Left ventricle myocardium inferior (tissue), 1 donor: ENCODE measurements around the gene CCDC88B. TPM values are rescaled to one million over a fixed set of nuclear protein-coding genes. Genes with fewer than 3 reads are reported as not detected.
"Not testable (repeated sequence)": the region's sequence is repeated elsewhere in the genome, so short reads cannot be mapped to it uniquely, and the experiment has no call there.

Experiments used
- DNase-seq: peaks from one replicate; pipeline ENCODE4 v3.0.0-alpha.2; 2020
- H3K27ac ChIP-seq: fragments of 200-600 bp; replicated peaks from 2 replicates; pipeline ENCODE4 v1.8.0; 2021
- H3K27me3 ChIP-seq: fragments of 200-600 bp; 2 replicates; pipeline ENCODE4 v1.8.0; 2021; ENCODE audit warnings: low read depth
- H3K36me3 ChIP-seq: fragments of 200-600 bp; 2 replicates; pipeline ENCODE4 v1.8.0; 2021
- H3K4me1 ChIP-seq: fragments of 200-600 bp; 2 replicates; pipeline ENCODE4 v1.8.0; 2021
- H3K4me3 ChIP-seq: fragments of 200-600 bp; 2 replicates; pipeline ENCODE4 v1.8.0; 2021; ENCODE audit warnings: mild to moderate bottlenecking, moderate library complexity
- H3K9me3 ChIP-seq: fragments of 200-600 bp; replicated peaks from 2 replicates; pipeline ENCODE4 v1.8.0; 2021
- intact Hi-C: fragments of 100-400 bp; cut with micrococcal nuclease; formaldehyde crosslinking; loops from one replicate; pipeline ENCODE4 v1.11.0; 2022
- total RNA-seq: library from RNA; stranded (reverse); fragmentation: NEBNext Ultra II Directional; extraction: Animal tissue kit (Norgen Biotek cat#: 25700); gene quantifications from one replicate; pipeline ENCODE4 v1.2.1, GENCODE V29; 2021
- TF ChIP-seq, protein P1 (sequence below): fragments of 200-600 bp; IDR thresholded peaks from 2 replicates; pipeline ENCODE4 v1.8.0; 2021; ENCODE audit warnings: antibody characterized with exemption, mild to moderate bottlenecking, borderline replicate concordance
- donor health status: DM: no; HTN: yes; CAD: no; lungs with severe emphysema.

Gene CCDC88B
- total RNA-seq, 1 donor from 2014 or later = 7.5 TPM

- intact Hi-C loops = no loop called here
- TF ChIP-seq, protein P1, sequence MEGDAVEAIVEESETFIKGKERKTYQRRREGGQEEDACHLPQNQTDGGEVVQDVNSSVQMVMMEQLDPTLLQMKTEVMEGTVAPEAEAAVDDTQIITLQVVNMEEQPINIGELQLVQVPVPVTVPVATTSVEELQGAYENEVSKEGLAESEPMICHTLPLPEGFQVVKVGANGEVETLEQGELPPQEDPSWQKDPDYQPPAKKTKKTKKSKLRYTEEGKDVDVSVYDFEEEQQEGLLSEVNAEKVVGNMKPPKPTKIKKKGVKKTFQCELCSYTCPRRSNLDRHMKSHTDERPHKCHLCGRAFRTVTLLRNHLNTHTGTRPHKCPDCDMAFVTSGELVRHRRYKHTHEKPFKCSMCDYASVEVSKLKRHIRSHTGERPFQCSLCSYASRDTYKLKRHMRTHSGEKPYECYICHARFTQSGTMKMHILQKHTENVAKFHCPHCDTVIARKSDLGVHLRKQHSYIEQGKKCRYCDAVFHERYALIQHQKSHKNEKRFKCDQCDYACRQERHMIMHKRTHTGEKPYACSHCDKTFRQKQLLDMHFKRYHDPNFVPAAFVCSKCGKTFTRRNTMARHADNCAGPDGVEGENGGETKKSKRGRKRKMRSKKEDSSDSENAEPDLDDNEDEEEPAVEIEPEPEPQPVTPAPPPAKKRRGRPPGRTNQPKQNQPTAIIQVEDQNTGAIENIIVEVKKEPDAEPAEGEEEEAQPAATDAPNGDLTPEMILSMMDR = no peak
- no peak for DNase-seq
- Histone ChIP-seq H3K4me1 (peaks cover 42% of the 10 kb centered on the region), H3K9me3 (no peaks in the 10 kb centered on the region), H3K4me3 (peak overlapping the region; percentile 77), H3K27ac (peak overlapping the region; percentile 99), H3K36me3 (peaks cover 15% of the 10 kb centered on the region), H3K27me3 (no peaks in the 10 kb centered on the region)
Measured at GRCh38 chr11:64306876-64307622, 33.0 kb upstream of the CCDC88B start.

GRCh38 chr11:64307795-64308194 lies 32.2 kb upstream of the CCDC88B start:
- Histone ChIP-seq H3K4me1 (peaks cover 50% of the 10 kb centered on the region), H3K4me3 (peak overlapping the region; percentile 77), H3K36me3 (peaks cover 15% of the 10 kb centered on the region), H3K27ac (peak overlapping the region; percentile 99)
- intact Hi-C loops, DNase-seq, H3K27me3 ChIP-seq, H3K9me3 ChIP-seq: not testable (repeated sequence)

DNA sequence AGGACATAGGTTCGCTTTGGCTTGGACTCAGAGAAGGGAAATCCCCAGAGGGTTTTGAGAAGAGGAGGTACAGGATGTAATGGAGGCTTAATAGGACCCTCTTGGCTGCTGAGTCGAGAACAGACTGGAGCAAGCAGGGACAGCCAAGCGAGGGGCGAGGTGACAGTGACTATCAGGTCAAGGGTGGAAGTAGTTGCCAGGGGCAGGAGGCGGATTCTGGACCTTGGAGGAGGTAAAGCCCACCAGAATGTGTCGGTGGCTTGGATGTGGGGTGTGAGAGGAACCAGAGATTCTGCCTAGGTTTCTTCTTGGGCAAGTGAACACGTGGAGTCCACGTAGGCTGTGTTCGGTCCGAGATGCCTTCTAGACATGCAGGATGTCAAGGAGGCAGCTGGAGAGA lies 27.1 kb upstream of the CCDC88B start:
- intact Hi-C loops = no loop called here
- Histone ChIP-seq H3K4me1 (peaks cover 63% of the 10 kb centered on the region), H3K36me3 (peaks cover 31% of the 10 kb centered on the region), H3K27ac (peak overlapping the region; percentile 64), H3K27me3 (no peaks in the 10 kb centered on the region), H3K4me3 (no peak overlapping the region), H3K9me3 (no peaks in the 10 kb centered on the region)
- DNase-seq = no peak
- TF ChIP-seq, protein P1 = no peak

DNA sequence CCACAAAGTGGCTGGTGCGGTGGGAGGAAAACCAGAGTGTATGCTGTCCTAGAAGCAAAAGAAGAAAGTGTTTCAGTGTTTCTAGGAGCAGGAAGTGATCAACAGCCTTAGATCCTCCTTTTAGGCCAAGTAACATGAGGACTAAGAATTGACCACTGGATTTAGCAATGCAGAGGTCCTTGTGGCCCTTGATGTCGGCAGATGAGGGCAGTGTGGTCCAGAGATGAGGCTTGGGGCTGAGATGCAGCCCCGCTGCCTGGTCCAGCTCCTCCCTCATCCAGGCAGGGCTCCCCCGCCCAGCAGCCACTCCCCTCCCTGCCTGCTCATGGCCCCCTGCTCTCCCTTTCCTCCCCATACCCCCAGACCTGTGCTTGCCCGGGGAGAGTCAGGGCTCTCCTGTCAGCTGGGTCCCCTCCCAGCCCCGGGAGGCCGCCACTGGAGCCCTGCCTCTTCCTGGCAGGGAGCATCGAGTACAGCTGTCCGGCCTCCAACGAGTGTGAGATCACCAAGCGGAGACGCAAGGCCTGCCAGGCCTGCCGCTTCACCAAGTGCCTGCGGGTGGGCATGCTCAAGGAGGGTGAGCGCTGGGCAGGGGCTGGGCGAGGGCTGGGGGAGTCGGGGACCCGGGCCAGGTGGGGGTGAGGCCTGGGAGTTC lies 26.4 kb upstream of the CCDC88B start:
- no peaks in the 10 kb centered on the region for H3K27me3 ChIP-seq
- peak overlapping the region; percentile 44 for H3K4me3 ChIP-seq
- H3K27ac ChIP-seq = peak overlapping the region; percentile 64
- H3K9me3 ChIP-seq = no peaks in the 10 kb centered on the region
- peak; percentile 69 for DNase-seq
- intact Hi-C loops = no loop called here
- TF ChIP-seq, protein P1 = no peak
- peaks cover 31% of the 10 kb centered on the region for H3K36me3 ChIP-seq
- H3K4me1 ChIP-seq = peaks cover 68% of the 10 kb centered on the region

DNA sequence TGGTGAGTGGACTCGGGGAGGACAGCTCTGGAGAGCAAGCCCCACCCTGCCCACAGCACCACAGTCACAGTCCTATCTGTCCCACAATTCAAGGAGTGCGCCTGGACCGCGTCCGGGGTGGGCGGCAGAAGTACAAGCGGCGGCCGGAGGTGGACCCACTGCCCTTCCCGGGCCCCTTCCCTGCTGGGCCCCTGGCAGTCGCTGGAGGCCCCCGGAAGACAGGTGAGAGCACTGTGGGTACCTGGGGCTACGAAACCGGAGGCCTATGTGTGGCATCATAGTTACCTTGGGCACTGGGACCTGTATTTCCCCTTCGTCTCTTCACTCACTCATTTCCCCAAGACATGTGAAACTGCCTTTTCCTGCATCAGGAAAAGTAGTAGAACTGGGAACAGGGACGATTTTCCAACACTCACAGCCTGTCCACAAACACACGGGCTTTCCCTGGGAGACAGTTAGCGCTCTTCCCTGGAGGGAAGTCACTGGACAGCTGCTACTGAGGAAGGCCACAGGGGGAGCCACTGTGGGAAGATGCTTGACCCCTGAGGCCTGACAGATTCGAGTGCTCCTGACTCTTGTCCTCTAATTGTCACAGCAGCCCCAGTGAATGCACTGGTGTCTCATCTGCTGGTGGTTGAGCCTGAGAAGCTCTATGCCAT lies 25.7 kb upstream of the CCDC88B start:
- TF ChIP-seq, protein P1 = no peak
- H3K27me3 ChIP-seq = no peaks in the 10 kb centered on the region
- intact Hi-C loops = no loop called here
- peaks cover 75% of the 10 kb centered on the region for H3K4me1 ChIP-seq
- H3K9me3 ChIP-seq = no peaks in the 10 kb centered on the region
- DNase-seq = no peak
- peaks cover 29% of the 10 kb centered on the region for H3K36me3 ChIP-seq
- peak overlapping the region; percentile 64 for H3K27ac ChIP-seq
- peak overlapping the region; percentile 44 for H3K4me3 ChIP-seq
